Measurements from ENCODE around the gene HSPA14. TPM values are rescaled to one million over a fixed set of nuclear protein-coding genes. Genes with fewer than 3 reads are reported as not detected.

Gene HSPA14
- total RNA-seq, 1 experiment from 2014 or later = 15.9 TPM

DNA sequence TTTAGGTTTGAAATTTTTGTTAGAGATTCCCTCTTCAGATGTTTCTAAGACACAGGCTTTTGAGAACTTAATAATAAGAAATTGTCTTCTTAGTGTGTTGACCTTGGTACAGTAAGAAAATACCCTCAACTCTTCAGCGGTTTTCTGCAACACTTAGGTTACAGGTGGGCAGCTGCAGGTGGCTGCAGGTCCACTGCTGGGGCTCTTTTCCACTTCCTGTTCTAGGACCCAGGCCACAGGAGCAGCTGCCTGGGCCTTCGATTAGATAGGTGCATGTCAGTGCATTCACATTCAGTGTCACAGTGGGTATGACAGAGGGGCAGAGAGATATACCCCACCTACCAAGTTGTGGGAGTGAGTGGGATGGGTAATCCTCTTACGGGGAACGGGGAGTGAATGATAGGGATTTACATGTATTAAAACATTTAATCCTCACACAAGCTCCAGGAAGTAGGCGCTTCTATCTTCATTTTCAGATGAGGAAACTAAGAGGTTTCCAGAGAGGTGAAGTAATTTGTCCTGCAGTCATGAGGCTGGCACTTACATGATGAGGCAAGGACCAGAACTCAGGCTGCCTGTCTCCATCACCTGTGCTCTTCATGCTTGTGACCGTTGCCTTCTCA, 20.3 kb downstream of the HSPA14 start:
- ATAC-seq (no peak), DNase-seq (ENCODE audit: low read depth, low spot score) (no peak)
- Histone ChIP-seq H3K4me3 (ENCODE audit: low read depth in 2 of 2, low read length in 2 of 2) (no peak overlapping the region), H3K4me1 (ENCODE audit: control insufficient read depth, insufficient read depth, low read length) (no peaks in the 10 kb centered on the region), H3K36me3 (ENCODE audit: control insufficient read depth, insufficient read depth, low read length) (peaks cover 2% of the 10 kb centered on the region; the same call in 1 of the 2 replicates), H3K27ac (ENCODE audit: low read length) (no peak overlapping the region), H3K9me3 (ENCODE audit: control insufficient read depth, insufficient read depth, low read depth, low read length) (no peaks in the 10 kb centered on the region), H3K27me3 (ENCODE audit: control insufficient read depth, insufficient read depth, low read length) (no peaks in the 10 kb centered on the region)
- POLR2A ChIA-PET = no interaction called here
- in situ Hi-C loops (cut with HindIII; ENCODE audit: low pct_unique_long_range_greater_than_20kb, low sequenced_read_pairs) = no loop called here
- CTCF ChIA-PET = no interaction called here
- TF ChIP-seq SIN3A (IDR thresholded peaks at IDR 0.05; ENCODE audit: borderline replicate concordance, insufficient read depth, low read depth, low read length) (no peak), TCF7L2 (IDR thresholded peaks at IDR 0.05; ENCODE audit: low read depth, low read length) (no peak), POLR2AphosphoS5 (IDR thresholded peaks at IDR 0.05; ENCODE audit: low read depth, low read length) (no peak), CTCF (IDR thresholded peaks at IDR 0.05) (no peak)
- TF ChIP-seq, protein P1, sequence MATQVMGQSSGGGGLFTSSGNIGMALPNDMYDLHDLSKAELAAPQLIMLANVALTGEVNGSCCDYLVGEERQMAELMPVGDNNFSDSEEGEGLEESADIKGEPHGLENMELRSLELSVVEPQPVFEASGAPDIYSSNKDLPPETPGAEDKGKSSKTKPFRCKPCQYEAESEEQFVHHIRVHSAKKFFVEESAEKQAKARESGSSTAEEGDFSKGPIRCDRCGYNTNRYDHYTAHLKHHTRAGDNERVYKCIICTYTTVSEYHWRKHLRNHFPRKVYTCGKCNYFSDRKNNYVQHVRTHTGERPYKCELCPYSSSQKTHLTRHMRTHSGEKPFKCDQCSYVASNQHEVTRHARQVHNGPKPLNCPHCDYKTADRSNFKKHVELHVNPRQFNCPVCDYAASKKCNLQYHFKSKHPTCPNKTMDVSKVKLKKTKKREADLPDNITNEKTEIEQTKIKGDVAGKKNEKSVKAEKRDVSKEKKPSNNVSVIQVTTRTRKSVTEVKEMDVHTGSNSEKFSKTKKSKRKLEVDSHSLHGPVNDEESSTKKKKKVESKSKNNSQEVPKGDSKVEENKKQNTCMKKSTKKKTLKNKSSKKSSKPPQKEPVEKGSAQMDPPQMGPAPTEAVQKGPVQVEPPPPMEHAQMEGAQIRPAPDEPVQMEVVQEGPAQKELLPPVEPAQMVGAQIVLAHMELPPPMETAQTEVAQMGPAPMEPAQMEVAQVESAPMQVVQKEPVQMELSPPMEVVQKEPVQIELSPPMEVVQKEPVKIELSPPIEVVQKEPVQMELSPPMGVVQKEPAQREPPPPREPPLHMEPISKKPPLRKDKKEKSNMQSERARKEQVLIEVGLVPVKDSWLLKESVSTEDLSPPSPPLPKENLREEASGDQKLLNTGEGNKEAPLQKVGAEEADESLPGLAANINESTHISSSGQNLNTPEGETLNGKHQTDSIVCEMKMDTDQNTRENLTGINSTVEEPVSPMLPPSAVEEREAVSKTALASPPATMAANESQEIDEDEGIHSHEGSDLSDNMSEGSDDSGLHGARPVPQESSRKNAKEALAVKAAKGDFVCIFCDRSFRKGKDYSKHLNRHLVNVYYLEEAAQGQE (IDR thresholded peaks at IDR 0.05; ENCODE audit: insufficient read depth in 1 of 2, low read depth in 2 of 2, low read length in 1 of 2) = no peak
- BruUV-seq (replicated peaks) = no TSS peak
- intact Hi-C loops (cut with micrococcal nuclease; ENCODE audit: unreplicated experiment) = no loop called here

- intact Hi-C loops (cut with micrococcal nuclease; ENCODE audit: unreplicated experiment) = no loop called here
- Histone ChIP-seq H3K27me3 (ENCODE audit: control insufficient read depth, insufficient read depth, low read length) (no peaks in the 10 kb centered on the region), H3K9me3 (ENCODE audit: control insufficient read depth, insufficient read depth, low read depth, low read length) (no peaks in the 10 kb centered on the region), H3K4me3 (ENCODE audit: low read depth in 2 of 2, low read length in 2 of 2) (no peak overlapping the region), H3K4me1 (ENCODE audit: control insufficient read depth, insufficient read depth, low read length) (no peaks in the 10 kb centered on the region), H3K36me3 (ENCODE audit: control insufficient read depth, insufficient read depth, low read length) (0 out of 2 replicates have a peak, but pooled peaks cover 2% of the 10 kb centered on the region), H3K27ac (ENCODE audit: low read length) (no peak overlapping the region)
- in situ Hi-C loops (cut with HindIII; ENCODE audit: low pct_unique_long_range_greater_than_20kb, low sequenced_read_pairs) = no loop called here
- DNase-seq (ENCODE audit: low read depth, low spot score) (no peak), ATAC-seq (no peak)
- ChIA-PET CTCF (no interaction called here), POLR2A (no interaction called here)
- no TSS peak for BruUV-seq (replicated peaks)
- no peak for TF ChIP-seq CTCF (IDR thresholded peaks at IDR 0.05)
- no peak for TF ChIP-seq POLR2AphosphoS5 (IDR thresholded peaks at IDR 0.05; ENCODE audit: low read depth, low read length)
- TF ChIP-seq, protein P1 (IDR thresholded peaks at IDR 0.05; ENCODE audit: insufficient read depth in 1 of 2, low read depth in 2 of 2, low read length in 1 of 2) = no peak
- TF ChIP-seq SIN3A (IDR thresholded peaks at IDR 0.05; ENCODE audit: borderline replicate concordance, insufficient read depth, low read depth, low read length) = no peak
- no peak for TF ChIP-seq TCF7L2 (IDR thresholded peaks at IDR 0.05; ENCODE audit: low read depth, low read length)
Observed at GRCh38 chr10:14859043-14859442, 20.9 kb downstream of the HSPA14 start.
